Measurements from ENCODE around the gene FARS2.
A peak's percentile ranks its signal among the peaks of the same experiment; 100 is the strongest.

FARS2 gene

DNA sequence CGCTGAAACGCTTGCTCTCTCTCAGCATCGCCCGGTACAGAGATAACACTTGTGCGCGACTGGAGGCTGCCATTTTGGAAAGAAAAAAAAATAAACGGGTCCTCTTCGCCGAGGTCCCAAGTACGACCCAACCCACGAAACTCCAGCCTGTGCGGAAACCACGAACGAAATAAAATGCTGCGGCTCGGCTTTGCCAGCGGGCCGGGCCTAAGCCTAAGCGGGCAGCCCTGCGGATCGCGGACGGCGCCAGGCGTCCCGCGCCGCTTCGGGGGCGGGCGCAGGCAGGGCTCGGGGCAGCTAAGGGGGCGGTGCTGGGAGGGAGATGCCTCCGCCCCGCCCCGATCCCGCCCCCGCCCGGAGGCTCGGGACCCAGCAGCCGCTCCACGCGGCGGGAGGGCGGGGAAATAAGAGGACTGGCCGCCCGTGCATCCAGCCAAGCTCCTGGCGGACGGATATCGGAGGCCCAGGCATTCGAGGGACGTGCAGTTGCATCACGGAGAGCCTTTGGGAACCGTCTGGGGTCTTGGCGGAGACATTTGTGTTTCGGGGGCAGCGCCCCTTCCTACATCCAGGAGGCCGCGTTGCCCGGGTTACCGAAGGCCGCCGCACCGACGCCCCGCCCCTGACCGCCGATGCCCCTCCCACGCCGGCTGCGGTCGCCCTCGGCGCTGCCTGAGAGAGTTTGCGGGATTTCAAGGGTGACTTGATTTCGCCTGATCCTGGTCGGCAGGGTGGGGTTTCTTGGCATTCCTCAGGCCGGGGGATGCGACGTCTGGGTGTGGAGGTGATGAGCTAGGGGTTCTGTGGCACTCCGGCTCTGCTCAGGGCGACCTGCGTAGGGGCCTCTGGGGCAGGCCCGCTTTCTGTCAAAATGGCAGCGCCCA lies at the start of gene FARS2, which contains the start of gene LYRM4:
Gene FARS2 (plus strand): TSS at position 853 of the 884 bp plus-strand sequence.
Gene LYRM4 (minus strand): TSS at position 290 of the 884 bp plus-strand sequence. CDS start 217 bp downstream, at position 73.
- DNase-seq: peak; percentile 90

GRCh38 chr6:5213836-5214235 lies 47.5 kb upstream of the FARS2 start:
- no peak for DNase-seq

- DNase-seq: peak; percentile 59
Observed at GRCh38 chr6:5214570-5215052, 46.7 kb upstream of the FARS2 start.

GRCh38 chr6:5215159-5215558 lies 46.2 kb upstream of the FARS2 start:
- DNase-seq: no peak

DNA sequence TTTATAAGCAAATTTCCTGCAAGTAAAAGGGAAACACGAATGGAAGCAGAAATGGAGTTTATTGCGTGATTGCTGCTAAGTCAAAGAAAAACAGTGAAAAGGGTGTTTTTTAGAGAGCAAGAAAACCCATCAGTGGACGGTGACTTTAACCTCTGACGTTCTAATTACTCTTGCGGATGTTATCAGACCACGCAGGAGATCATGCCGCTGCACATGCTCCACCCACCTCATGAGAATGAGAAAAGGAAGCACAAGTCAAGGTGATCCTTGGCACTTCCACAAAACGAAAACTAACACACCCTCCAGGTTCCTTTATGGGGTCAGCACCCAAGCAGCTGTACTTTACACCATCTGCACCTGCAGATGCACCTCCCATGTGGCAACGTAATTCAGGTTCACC lies 45.5 kb upstream of the FARS2 start:
- DNase-seq: no peak

GRCh38 chr6:5217356-5217755 lies 44.0 kb upstream of the FARS2 start:
- no peak for DNase-seq

DNA sequence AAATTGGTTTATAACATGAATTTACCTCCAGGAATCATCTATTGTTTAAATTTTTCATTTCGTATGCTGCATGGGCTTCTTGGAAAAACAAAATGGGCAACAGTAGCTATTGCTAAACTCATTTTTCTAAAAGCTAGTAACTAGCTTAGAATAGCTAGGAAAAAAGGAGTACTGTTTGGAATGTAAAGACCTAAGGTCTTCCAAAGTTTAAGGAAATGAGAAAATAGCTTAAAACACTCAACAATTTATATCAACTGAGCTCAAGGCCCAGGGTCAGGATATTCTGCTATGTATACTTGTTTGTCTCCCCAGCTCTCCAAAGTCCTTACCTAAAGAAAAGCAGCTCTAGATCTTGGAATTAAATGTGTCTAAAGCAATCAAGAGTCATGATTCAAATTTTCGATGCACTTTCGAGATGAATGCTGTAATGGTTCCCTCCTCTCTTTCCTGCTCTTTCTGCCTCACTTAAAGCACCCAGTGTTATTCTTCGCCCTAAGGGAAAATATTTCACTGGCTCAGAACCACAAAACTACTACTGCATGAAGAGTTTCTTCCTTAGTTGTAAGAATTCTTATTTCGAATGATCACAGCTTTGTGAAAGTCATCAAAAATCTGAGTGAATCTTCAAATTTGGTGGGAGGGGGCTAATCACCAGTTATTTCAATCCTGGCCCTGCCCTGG lies 42.2 kb upstream of the FARS2 start:
- DNase-seq: no peak

DNA sequence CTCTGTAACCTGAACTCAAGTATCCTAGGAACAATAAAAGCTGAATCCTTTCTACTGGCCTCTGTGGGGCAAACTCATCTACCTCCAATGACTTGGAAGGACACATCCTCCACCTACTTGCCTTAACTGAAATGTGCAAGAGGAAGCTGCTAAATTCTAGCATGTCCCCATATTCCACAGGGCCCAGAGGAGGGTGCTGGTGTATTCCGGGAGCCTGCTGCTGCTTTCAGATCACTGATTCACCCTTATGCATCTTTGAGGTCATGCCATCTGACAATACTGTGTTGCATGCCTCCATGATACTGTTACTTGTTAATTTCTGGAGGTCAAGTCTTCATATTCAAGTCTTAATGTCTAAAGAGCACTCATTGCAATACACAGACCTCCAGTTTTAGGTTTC lies 40.9 kb upstream of the FARS2 start:
- no peak for DNase-seq

GRCh38 chr6:5223309-5223708 lies 38.0 kb upstream of the FARS2 start:
- no peak for DNase-seq

- DNase-seq: no peak
Observed at GRCh38 chr6:5229356-5229755, 32.0 kb upstream of the FARS2 start.

- DNase-seq: no peak
Observed at GRCh38 chr6:5230081-5230480, 31.2 kb upstream of the FARS2 start.

DNA sequence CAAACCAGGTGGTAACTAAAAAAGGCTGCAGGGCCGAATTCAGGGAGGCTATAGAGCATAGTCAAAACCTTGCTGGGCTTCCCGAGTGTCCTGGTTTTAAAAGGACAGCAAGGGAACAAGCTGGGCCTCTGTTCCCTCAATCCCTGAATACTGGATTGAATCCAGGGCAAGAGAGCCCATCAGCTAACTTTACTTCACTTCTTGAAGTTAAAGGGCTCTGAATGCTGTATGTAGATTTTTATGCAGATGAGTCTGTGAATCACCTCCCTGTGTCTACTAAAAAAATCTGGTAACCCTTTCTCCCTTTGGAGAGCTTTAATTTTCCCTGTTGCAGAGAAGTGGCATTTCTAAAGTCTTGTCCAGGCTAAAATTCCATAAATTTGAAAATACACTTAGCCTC lies 30.0 kb upstream of the FARS2 start:
- DNase-seq: no peak

DNA sequence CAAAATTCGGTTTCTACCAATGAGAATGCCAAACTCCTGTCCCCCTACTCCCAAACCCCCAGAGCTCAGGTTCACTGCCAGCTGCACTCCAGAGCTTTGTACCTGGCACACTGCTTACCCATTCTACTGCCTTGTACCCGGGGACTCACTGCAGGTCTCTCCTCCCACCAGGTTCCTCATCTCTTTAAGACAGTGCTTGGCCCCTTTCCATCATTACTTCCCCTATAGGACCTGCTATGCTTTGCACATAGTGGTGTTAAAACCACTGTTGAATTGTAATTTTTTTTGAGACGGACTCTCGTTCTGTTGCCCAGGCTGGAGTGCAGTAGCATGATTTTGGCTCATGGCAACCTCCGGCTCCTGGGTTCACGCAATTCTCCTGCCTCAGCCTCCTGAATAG lies 26.4 kb upstream of the FARS2 start:
- DNase-seq: no peak

DNA sequence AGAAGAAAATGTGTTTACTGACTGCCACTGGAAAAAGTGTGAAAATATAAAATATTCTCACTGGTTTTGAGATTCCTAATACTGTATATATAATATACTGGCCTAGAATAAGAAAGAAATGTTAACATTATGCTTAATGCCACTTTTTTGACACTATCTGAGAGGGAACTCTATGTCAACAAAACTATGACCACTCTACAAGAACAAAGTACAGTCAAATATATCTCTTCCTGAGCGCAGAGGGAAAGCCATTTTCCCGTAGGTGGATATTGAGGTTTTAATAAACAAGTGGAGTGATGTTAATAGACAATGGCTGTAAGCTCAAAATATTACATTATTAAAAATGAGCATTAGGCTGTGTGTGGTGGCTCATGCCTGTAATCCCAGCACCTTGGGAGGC lies 25.5 kb upstream of the FARS2 start:
- DNase-seq: no peak

DNA sequence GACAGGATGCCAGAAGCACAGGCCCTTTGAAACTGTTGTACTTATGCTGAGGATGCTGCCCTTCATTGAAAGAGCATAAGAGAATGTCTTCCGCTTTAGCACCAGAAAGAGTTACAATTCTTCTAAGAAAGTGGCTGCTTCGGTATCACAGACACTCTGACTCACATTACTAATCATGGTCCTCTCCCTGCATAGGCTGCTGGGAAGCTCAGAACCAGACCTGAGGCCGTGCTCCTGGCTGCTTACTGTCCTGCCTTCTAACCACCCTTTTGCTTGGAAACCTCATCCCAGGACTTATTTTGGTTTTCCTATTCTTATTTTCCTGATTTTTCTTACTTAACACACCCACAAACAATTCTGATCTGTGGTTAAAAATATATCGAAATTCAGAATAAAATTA lies 23.5 kb upstream of the FARS2 start:
- no peak for DNase-seq

GRCh38 chr6:5238336-5238735 lies 23.0 kb upstream of the FARS2 start:
- no peak for DNase-seq

DNA sequence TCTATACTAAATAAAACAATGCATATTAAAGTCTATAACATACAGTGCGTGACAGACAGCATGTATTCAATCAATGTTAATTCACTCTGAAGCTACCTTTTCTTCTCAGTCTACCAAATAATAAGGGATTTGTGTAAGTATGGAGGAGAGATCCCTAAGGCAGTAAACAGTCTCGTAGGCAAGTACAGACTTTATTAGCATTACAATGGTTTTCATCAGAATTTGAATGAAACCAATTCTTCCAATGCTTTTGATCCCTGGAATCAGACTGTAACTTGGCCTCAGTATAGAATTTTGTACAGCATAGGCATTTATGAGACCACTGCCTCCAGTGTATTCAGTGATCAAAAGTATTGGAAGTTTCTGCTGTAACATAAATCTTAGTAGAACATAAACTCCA lies 20.1 kb upstream of the FARS2 start:
- no peak for DNase-seq

GRCh38 chr6:5243069-5243468 lies 18.2 kb upstream of the FARS2 start:
- no peak for DNase-seq

DNA sequence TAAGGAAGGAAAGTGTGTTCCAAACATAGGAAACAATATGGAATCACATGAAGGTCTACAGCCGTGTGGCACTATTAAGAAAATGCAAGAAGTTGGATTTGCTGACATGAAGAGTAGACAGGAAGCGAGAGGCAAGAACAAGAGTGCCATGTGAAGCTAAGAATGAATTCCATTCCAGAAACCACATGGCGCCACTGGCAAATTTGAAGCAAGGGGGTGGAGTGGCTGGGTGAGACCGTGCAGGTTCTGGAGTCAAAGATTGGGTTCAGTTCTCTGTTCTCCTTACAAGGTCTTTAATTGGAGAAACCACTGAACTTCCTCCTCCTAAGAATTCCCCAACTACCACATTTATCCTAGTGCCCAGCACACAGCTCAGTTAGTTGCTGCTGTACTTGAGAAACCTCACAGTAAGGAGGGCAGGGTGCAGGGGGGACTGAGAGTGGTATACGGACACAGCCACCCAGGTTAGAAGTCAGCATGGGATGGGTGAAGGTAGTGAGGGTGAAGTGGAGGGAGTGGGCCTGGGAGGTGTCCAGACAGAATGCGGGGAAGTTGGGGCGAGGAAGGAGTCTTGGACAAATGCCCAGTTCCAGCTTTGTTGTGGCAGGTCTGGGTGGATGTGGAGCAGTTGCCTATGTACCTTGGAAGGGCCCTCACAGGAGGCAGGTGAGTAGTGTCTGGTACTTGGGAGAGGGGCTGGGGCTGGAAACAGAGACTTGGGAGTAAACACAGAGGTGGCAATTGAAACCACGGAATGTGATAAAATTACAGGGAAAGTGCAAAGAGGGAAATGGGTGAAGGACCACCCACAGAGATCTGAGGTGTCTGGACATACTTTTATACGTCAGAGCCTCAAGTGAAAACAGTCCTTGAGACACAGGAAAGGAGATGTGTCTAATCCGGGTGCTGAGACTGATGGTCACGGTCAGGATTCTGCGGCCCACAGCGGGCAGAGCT lies 14.9 kb upstream of the FARS2 start:
- no peak for DNase-seq

GRCh38 chr6:5247201-5247600 lies 14.1 kb upstream of the FARS2 start:
- no peak for DNase-seq

- DNase-seq: no peak
Observed at GRCh38 chr6:5248302-5249098, 12.8 kb upstream of the FARS2 start.

Measured in activated CD4-positive, alpha-beta T cell treated with anti-CD3 and anti-CD28 coated beads for 48 hours (primary cell).